ENCODE data around the gene PLD5.

GRCh38 chr1:242402956-242403355 is 121.5 kb downstream of the PLD5 start:
- no peak for TF ChIP-seq CTCF (IDR thresholded peaks at IDR 0.05)
- TF ChIP-seq POLR2A (IDR thresholded peaks at IDR 0.05), result no peak
- no peak for TF ChIP-seq EP300 (IDR thresholded peaks at IDR 0.05)

Data from ovary (tissue), 3 donors.